EH (cell line): ENCODE results near the gene KRTAP10-9.
"Not testable (repeated sequence)": the region's sequence is repeated elsewhere in the genome, so short reads cannot be mapped to it uniquely, and the experiment has no call there.

Experiments
- DNase-seq: peaks from one replicate; pipeline ENCODE4 v3.0.0-alpha.2; 2015; ENCODE audit warnings: low read depth

KRTAP10-9 gene, protein sequence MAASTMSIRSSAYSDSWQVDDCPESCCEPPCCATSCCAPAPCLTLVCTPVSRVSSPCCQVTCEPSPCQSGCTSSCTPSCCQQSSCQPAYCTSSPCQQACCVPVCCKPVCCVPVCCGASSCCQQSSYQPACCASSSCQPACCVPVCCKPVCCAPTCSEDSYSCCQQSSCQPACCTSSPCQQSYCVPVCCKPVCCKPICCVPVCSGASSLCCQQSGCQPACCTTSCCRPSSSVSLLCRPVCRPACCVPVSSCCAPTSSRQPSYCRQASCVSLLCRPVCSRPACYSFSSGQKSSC

DNA sequence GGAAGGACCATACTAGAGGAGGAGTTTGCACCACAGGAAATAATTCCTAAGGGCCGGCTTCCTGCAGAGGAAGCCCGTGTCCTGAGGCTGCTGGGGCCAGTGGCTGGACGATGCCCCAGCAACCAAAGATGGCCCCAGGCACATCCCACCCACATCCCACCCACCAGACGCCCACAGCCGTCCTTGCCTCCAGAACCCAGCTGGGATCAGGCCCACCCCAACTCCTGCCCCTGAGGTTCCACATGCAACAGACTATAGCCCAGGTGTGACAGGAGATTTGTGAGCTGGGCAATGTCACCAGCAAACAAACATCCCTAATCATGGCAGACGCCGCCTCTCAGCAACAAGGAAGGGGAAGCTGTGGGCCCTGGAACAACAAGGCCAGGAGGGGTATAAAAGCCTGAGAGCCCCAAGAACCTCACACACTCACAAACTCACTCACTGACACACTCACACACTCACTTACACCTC is at the start of gene KRTAP10-9:
Gene KRTAP10-9, plus strand, starts transcription at position 421 of the 471 bp plus-strand sequence. CDS start 79 bp downstream, outside the sequence.
- DNase-seq = no peak

DNA sequence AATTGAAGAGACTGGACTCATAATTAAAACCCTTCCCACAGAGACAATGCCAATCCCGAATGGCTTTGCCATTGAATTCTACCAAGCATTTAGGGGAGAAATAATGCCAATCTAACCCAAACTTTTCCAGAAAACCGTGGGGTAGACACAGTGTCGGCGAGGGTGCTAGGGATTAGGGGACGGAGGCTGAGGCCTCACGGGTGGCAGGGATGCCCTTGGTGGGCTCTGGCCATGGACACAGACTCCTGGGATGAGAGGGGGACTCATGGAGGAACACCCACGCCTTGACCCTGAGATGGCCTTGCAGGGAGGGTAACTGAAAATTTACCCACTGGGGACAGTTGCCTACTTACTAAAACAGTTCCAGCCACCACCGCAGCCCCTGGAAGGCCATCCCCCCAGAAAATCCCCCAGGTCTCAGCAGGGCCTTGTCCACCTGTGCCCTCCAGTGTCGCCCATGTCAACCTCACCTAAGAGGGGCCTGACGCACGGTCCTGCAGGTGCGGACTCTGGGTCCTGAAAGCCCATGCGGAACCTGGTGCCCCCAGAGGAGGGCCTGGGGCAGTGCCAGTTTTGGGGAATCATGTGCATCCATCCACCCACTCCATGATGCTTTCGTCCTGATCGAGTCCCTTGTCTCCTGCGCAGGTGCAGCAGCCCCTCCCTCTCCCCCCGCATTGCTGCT is 48.4 kb upstream of the KRTAP10-9 start:
- DNase-seq = no peak

DNA sequence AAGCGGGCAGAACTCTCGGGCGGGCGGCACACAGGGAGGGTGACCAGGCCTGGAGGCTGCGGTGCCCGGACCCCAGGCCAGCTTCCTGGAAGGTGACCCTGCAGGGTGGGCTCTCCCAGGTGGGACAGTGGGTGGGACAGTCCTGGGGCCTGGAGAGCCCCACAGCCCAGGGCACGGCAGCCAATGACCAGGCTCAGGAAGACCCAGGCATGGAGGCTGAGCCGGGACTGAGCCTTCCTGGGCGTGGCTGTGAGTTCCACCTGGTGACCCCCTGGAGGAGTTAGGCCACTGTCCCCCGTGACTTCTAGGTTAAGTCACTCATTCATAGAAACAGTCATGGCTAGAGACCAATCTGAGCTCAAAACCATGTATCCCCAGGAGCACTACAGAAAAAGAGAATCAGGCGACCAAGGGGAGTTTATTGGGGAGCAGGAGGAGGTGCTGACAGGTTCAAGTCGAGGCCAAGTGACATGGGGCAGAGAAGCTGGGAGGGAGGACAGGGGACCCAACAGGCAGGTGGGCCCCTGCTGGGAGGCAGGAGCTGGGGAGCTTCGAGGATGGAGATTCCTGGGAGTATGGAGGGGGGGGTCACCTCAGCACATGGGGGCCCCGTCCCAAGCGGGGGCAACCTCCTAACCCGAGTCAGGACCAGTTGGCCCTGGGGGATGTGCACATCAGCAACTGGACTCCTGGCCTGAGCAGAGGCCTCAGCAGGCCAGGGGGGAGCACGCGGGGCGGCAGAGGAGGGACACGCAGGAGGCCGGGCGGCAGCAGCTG is 47.6 kb upstream of the KRTAP10-9 start:
- no peak for DNase-seq

DNA sequence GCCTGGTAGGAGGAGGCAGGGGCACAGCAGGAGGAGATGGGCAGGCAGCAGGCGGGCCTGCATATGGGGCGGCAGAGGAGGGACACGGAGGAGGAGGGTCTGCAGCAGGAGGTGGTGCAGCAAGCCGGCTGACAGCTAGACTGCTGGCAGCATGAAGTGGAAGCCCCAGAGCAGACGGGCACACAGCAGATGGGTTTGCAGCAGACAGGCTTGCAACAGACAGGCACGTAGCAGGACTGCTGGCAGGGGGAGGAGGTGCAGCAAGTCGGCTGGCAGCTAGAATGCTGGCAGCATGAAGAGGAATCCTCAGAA is 47.1 kb upstream of the KRTAP10-9 start:
- DNase-seq = no peak

DNA sequence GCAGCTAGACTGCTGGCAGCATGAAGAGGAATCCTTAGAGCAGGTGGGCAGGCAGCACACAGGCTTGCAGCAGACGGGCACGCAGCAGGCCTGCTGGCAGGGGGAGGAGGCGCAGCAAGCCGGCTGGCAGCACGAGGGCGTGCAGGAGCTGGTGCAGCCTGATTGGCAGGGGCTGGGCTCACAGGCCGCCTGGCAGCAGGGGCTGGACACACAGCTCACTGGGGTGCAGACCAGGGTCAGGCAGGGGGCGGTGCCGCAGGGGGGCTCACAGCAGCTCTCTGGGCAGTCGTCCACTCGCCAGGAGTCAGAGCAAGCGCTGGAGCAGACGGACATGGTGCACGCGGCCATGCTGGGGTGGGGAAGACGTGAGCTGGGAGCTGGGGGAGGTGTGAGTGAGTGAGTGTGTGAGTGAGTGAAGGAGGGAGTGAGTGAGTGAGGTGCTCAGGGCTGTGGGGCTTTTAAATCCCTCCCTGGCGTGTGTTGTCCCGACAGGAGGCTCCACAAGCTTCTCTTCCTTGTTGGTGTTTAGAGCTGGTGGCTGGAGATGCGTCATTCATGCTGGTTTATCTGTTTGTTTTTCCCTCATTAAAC is 46.6 kb upstream of the KRTAP10-9 start, which contains the start of gene KRTAP10-5:
Gene KRTAP10-5, minus strand, starts transcription at position 374 of the 591 bp plus-strand sequence. Its CDS starts 26 bp downstream, at position 348.
- not testable (repeated sequence) for DNase-seq

DNA sequence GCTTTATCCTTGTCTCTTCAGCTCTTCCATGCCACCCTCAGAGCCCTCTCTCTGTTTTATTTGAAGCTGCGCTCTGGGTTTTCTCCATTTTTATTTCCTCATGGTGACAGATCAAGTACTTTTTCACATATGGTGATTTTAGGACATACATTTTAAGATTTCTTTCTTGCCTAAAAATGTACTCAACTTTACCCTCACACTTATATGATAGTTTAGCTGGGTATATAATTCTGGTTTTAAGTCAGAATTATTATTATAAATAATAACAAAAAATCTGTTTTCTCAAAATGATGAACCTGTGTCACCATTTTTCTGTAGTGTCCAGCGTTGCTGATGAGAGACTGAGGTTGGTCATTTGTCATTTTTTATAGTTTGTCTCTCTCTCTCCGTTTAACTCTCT is 45.7 kb upstream of the KRTAP10-9 start:
- DNase-seq = no peak

DNA sequence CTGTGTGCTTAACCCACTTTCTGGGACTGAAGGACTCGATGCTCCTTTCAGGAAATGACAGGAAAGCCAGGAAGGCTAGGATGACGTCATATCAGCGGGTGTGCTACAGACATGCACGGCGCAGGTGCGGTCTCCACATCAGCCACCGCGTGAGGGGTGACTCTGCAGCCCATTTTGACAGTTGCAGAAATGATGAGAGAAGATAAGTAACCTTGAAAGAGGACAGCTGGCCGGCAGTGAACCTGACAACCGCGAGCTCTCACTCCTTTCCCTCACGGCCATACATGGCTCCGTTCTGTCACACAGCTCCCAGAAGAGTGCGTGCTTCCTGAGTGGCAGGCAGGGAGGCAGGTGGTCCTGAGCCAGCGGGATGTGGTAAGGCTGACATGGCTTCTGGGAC is 44.8 kb upstream of the KRTAP10-9 start:
- DNase-seq = no peak

DNA sequence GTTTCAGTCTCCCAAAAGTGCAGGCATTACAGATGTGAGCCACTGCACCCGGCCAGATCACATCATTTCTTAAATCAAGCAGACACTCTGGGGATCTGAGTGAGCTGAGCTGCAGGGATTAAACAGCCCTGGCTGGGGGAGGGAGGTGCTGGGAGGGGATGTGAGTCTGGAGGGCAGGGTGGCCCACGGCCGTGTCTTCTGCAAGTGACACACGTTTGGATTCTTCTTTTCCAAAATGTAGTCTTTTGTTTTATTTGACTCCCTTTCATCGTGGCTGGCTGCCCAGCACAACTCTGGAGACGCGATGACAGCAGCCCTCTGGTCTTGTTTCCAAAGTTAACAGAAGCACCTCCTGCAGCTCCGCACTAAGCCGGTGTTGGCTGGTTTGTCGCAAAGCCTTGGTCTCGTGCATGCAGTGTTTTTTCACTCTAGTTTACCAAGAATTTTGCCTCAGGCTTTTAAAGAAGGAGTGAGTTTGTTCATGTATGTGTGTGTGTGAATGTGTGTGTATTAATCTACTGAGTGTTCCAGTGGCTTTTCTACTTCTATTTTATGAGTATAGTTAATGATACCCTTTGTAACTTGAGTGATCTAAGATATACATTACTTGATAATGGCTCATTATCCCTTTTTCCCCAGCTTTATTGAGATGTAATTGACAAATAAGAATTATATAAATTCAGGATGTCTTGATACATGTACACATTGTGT is 43.6 kb upstream of the KRTAP10-9 start:
- DNase-seq = no peak

DNA sequence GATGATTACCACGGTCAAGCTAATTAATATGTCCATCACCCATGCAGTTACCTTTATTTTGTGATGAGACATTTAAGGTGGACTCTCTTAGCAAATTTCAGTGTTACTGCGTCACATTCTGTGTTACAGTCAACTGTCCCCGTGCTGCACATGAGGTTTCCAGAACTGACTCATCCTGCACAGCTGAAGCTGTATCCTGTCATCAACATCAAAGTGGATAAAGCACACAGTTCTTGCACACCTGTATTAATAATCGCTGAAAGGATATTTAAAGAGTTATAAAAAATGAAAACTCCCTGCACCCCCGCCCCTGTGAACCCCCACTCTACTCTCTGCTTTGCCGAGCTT is 43.1 kb upstream of the KRTAP10-9 start:
- no peak for DNase-seq

DNA sequence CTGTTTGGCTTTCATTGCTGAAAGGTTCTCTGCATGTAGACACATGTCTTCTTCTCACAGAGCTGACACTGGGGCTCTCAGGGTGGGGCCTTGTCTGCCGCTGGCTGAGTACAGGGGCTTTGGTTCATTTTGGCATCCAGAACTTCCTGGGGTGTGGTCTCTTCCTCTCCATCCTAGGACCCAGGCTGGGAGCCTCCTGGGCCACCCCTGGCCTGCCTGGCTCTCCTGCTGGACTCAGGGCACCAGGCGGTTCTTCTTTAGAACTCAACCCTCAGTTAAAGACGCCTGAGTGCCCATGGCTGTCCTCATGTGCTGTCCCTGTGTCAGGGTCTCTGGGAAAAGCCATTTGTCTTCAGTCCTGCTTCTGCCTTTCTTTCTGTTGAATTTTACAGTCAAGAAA is 41.0 kb upstream of the KRTAP10-9 start:
- no peak for DNase-seq

DNA sequence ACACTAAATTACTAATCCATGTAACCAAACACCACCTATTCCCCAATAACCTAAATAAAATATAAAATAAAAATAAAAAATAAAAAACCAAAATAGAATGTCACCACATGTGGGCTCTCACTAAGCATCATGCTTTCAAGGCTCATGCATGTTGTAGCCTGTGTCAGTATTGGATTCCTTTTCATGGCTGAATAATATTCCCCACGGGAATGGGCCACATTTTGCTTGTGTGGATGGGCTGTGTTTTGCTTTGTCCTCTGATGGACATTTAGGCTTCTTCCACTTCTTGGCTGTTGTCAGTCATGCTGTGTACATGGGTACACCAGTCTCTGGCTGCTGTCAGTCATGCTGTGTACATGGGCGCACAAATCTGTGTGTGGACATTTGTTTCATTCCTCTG is 37.8 kb upstream of the KRTAP10-9 start:
- no peak for DNase-seq

DNA sequence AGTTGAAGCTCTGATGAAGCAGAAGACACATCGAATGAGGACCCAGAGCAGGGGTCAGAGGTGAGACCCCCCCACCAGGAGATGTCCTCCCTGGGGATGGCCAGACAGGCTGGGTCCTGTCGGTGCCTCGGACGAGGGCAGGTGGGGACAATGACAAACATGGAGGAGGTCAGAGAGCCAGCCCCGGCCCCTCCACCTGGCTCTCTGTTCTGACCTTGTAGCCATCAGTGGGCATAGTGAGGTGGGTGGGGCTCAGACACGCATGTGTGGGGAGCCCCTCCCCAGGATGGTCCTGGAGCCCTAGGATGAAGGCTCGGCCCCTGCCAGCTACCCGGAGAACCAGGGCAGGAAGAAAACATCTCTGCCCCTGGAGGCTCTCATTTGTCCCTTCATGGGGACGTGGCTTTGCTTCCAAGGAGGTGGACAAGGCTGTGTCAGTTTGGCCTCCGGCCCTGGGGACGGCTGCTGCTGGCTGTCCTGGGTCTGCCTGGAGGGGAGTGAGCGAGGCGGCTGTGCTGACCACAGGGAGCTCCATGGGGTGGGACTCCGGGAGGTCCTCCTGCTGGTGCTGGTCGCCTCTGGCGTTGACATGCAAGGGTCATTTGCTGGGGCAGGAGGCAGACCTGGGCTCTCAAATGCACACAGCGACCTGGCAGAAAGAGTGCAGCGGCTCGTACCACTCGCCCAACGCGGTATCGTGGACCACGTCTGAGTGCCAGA is 37.1 kb upstream of the KRTAP10-9 start:
- DNase-seq = no peak

DNA sequence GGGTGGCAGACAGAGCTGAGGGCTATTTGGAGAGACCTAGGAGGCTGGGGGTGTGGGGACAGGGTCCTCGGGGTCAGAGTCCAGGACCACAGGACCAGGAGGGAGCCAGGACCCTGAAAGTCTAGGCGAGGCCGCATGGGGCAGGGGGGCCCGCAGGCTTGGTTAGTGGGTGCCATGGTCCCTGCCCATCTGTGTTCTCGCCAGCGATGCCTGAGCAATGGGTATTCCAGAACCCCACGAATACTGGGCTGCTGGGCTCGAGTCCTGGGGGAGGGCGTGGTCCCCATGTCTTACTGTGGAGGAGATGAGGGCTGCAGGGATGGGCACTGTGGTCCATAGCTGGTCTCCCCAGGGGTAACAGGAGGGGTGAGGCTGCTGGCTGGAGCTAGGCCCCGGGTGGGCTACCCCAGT is 36.6 kb upstream of the KRTAP10-9 start:
- DNase-seq = no peak

DNA sequence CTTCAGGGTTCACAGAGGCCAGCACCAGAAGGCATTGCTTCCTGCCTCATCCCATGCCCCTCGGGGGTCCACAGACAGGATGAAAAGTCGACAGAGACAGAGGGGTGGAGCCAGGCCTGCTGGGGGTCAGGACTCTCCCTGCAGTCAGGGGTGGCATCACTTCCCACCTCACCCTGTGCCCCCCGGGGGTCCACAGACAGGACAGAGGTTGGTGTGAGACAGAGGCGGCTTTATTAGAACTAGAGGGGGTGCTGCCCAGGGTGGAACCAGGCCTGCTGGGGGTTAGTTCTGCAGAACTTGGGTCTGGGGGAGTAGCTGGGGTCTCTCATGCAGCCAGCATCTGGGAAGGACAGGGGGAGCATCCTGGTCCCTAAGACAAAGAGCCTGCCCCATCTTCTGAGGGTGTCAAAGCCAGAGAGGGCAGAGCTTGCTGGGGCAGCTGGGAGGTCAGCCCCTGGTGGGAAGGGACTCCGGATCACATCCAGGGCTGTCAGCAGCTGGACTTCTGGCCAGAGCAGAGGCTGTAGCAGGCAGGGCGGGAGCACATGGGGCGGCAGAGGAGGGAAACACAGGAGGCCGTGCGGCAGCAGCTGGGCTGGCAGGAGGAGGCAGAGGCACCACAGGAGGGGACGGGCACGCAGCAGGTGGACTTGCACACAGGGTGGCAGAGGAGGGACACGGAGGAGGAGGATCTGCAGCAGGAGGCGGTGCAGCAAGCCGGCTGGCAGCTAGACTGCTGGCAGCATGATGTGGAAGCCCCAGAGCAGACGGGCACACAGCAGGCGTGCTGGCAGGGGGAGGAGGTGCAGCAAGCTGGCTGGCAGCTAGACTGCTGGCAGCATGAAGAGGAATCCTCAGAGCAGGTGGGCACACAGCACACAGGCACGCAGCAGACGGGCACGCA is 35.7 kb upstream of the KRTAP10-9 start:
- DNase-seq = not testable (repeated sequence)

DNA sequence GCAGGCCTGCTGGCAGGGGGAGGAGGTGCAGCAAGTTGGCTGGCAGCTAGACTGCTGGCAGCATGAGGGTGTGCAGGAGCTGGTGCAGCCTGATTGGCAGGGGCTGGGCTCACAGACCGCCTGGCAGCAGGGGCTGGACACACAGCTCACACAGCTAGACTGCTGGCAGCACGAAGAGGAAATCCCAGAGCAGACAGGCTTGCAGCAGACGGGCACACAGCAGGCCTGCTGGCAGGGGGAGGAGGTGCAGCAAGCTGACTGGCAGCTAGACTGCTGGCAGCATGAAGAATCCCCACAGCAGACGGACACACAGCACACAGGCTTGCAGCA is 35.1 kb upstream of the KRTAP10-9 start:
- not testable (repeated sequence) for DNase-seq

DNA sequence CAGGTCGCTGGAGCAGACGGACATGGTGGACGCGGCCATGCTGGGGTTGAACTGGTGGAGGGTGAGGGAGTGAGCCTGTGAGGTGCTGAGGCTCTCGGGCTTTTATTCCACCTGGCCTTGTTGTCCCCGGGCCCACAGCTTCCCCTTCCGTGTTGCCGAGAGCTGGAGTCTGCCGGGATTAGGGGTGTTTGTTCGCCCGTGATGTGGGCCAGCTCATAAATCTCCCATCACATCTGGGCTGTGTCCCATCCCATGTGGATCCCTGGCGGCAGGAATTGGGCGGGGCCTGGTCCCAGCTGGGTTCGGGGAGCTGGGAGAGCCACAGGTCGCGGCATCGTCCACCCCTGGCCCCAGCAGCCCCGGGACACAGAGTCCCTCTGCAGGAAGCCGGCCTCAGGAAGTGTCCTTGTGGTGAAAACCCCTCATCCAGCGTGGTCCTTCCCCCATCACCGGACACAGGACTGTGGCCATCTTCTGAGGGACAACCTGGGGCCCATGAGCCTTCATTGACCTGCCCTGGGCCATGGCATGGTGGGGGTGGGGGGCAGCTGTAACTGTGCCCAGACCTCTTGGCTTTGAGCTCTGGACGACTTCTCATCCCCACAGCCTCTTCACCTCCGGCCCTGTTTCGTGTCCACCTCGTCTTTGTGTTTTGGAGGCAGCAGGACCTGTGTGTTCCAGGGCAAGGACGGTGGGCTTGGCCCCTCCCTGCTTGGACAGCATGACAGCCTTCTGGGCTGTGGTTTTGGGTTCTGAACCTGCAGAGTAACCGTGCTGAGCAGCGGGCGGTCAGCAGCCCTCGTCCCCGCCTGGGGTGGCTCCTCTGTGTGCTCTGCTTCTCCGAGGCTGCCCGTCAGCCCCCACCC is 34.2 kb upstream of the KRTAP10-9 start, which contains the start of gene KRTAP10-6:
Gene KRTAP10-6, minus strand, starts transcription at position 60 of the 866 bp plus-strand sequence. Its CDS starts 21 bp downstream, at position 39.
- no peak for DNase-seq

DNA sequence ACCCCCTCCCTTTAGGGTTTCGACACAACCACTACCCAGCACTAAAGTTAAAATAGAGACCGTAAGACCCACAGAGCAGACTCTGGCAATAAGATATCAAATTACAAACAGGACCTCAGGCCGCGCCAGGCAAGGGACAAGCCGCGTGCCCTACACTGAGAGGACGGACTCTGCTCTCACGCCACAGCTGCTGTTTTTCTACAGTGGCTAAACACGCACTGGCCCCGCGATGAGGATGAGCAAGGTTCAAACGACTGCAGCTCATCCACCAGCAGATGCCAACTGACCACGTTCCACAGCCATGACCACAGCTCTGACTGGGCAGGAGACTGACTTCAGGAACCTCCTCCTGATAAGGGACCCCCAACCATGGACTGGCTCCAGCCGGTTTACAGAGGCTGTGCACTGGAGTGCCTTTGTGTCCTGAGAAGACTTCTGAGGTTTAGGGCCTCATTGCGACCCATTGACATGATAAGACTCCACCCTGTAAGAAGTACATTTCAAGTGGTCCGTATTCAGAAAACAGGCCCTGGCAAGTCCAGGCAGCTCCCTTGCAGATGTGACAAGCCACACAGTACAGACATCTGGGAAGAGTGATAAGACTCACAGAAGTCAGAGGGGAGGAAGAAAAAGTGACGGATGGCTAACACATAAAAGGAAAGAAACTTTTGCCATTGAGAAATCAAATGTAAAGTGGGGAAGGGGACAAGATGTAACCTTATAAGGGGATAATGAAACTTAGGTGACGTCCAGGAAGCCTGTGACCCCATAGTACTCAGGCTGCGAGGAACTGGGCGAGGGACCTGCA is 33.1 kb upstream of the KRTAP10-9 start:
- DNase-seq = peak; percentile 28

DNA sequence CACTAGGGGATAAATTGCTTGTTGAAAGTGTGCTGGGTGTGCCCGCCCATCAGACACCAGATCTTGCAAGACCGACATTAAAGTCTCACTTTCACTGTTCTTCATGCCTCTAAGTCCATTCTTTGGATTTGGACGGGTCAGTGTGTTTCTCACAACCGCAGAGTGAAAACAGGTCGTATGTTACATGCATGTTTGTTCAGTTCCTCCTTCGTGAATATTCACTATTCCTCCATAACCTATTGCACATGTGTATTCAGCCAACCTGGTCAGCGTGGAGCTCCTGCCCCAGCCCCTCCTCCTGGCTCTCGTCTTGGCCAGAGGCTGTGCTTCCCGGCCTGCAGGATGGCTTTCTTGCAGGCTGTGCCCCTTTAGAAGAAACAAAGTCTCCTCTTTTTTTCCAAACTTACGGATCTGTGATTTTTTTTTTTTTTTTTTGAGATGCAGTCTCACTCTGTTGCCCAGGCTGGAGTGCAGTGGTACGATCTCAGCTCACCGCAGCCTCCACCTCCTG is 32.4 kb upstream of the KRTAP10-9 start:
- no peak for DNase-seq
